ENCODE measurements around the gene ATG2B. TPM values are rescaled to one million over a fixed set of nuclear protein-coding genes. Genes with fewer than 3 reads are reported as not detected.

Gene ATG2B
- total and polyA plus RNA-seq, 9 of the 15 experiments (the other 6 are each of a cell fraction or from before 2014, with no cell fraction given), result 0.83 to 12.9 (median 8.7) TPM

GRCh38 chr14:96391293-96392118 lies 28.4 kb upstream of the ATG2B start (continued):
- TF ChIP-seq FOXA1 (IDR thresholded peaks at IDR 0.05; ENCODE audit: borderline replicate concordance) (no peak), TCF3 (CRISPR knock-in tag; IDR thresholded peaks at IDR 0.05) (peak; percentile 48), MNT (conservative IDR thresholded peaks at IDR 0.05) (peak; percentile 22 to 52; a peak in 1 of 4 replicates), POLR2A (conservative IDR thresholded peaks at IDR 0.05) (peak; percentile 68), CBX3 (IDR thresholded peaks at IDR 0.05; ENCODE audit: borderline replicate concordance in 1 of 2, low read length in 2 of 2) (peak in 1 of 2 experiments; percentile 17; a peak in 1 of 3 replicates), THRB (CRISPR knock-in tag; conservative IDR thresholded peaks at IDR 0.05) (no peak), NKRF (IDR thresholded peaks at IDR 0.05; ENCODE audit: borderline replicate concordance) (0 out of 2 replicates have a peak, but pooled peaks have one; percentile 15), PPARD (CRISPR knock-in tag; IDR thresholded peaks at IDR 0.05) (no peak), HNRNPL (IDR thresholded peaks at IDR 0.05; ENCODE audit: low read depth, low read length) (peak; percentile 89), E2F6 (IDR thresholded peaks at IDR 0.05; ENCODE audit: borderline replicate concordance in 1 of 2, extremely low read depth in 1 of 2, insufficient read depth in 1 of 2, insufficient read length in 1 of 2, low read depth in 1 of 2, low read length in 1 of 2, poor library complexity in 1 of 2, severe bottlenecking in 1 of 2) (peak; percentile 66 to 91), HMGN3 (IDR thresholded peaks at IDR 0.05; ENCODE audit: borderline replicate concordance, extremely low read depth, insufficient read length, low read depth, low read length) (peak; percentile 69), NCOA1 (IDR thresholded peaks at IDR 0.05; ENCODE audit: low read depth) (no peak), SNRNP70 (optimal IDR thresholded peaks at IDR 0.05; ENCODE audit: low read depth, low read length) (no peak), PHF8 (IDR thresholded peaks at IDR 0.05; ENCODE audit: borderline replicate concordance, low read length) (peak; percentile 58; the same call in 1 of the 2 replicates), ATF1 (CRISPR knock-in tag; IDR thresholded peaks at IDR 0.05) (no peak), ATF1 (tag; IDR thresholded peaks at IDR 0.05) (0 out of 2 replicates have a peak, but pooled peaks have one; percentile 12), RB1 (IDR thresholded peaks at IDR 0.05; ENCODE audit: low read depth) (peak; percentile 60), RAD21 (CRISPR knock-in tag; conservative IDR thresholded peaks at IDR 0.05 in 1 of 2, IDR thresholded peaks at IDR 0.05 in 1 of 2) (no peak), KDM5B (IDR thresholded peaks at IDR 0.05; ENCODE audit: insufficient replicate concordance, low read depth, low read length) (peak; percentile 50), CCNT2 (IDR thresholded peaks at IDR 0.05; ENCODE audit: borderline replicate concordance, extremely low read depth, insufficient read length, low read depth, low read length) (peak; percentile 62), EGR1 (conservative IDR thresholded peaks at IDR 0.05) (peak; percentile 36; the same call in 1 of the 2 replicates)
